GM06990 (cell line): Measurements from ENCODE around the gene IPO11.

ENCODE experiments used
- DNase-seq: peaks from one replicate; pipeline ENCODE4 v3.0.0-alpha.2; 2011; ENCODE audit not compliant: insufficient read length; ENCODE audit errors: extremely low read depth
- H3K27me3 ChIP-seq: replicated peaks from 2 replicates; pipeline ENCODE4 v1.6.0; 2011; ENCODE audit warnings: low read length; ENCODE audit not compliant: control insufficient read depth, insufficient read depth
- H3K36me3 ChIP-seq: 2 replicates; pipeline ENCODE4 v1.5.1; 2011; ENCODE audit warnings: low read length; ENCODE audit not compliant: control insufficient read depth, insufficient read depth
- H3K4me3 ChIP-seq: replicated peaks from 2 replicates; pipeline ENCODE4 v1.5.1; 2011; ENCODE audit warnings: low read depth, mild to moderate bottlenecking, control low read depth, low read length
- CTCF ChIP-seq: IDR thresholded peaks from 2 replicates; pipeline ENCODE4 v1.5.1; 2011; ENCODE audit warnings: low read length, control low read depth, mild to moderate bottlenecking, inconsistent platforms; ENCODE audit not compliant: insufficient read depth, poor library complexity, severe bottlenecking

The IPO11 gene

GRCh38 chr5:62421414-62421813 is 8.9 kb downstream of the IPO11 start:
- Histone ChIP-seq H3K27me3 (no peaks in the 10 kb centered on the region), H3K4me3 (no peak overlapping the region), H3K36me3 (no peaks in the 10 kb centered on the region)
- no peak for TF ChIP-seq CTCF
- DNase-seq, result no peak

DNA sequence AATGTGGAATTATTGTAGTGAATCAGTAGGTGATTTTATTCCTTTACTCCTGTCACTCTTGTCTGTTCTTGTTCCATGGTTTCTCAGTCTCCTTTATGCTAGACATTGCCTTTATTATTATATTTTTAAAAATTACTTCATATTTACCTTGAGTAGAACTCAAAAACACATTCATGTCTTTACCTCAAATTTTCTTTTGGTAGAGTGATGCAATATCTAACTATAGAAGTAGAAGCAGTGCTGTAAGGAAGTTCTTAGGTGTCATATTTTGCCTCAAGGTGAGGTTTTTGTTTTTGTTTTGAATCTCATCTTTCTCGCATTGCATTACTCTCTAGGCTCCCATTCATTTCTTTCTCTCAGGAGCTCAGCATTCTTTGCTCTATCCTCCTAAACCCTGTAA is 12.2 kb downstream of the IPO11 start:
- no peak for TF ChIP-seq CTCF
- Histone ChIP-seq H3K4me3 (no peak overlapping the region), H3K36me3 (no peaks in the 10 kb centered on the region), H3K27me3 (no peaks in the 10 kb centered on the region)
- no peak for DNase-seq

DNA sequence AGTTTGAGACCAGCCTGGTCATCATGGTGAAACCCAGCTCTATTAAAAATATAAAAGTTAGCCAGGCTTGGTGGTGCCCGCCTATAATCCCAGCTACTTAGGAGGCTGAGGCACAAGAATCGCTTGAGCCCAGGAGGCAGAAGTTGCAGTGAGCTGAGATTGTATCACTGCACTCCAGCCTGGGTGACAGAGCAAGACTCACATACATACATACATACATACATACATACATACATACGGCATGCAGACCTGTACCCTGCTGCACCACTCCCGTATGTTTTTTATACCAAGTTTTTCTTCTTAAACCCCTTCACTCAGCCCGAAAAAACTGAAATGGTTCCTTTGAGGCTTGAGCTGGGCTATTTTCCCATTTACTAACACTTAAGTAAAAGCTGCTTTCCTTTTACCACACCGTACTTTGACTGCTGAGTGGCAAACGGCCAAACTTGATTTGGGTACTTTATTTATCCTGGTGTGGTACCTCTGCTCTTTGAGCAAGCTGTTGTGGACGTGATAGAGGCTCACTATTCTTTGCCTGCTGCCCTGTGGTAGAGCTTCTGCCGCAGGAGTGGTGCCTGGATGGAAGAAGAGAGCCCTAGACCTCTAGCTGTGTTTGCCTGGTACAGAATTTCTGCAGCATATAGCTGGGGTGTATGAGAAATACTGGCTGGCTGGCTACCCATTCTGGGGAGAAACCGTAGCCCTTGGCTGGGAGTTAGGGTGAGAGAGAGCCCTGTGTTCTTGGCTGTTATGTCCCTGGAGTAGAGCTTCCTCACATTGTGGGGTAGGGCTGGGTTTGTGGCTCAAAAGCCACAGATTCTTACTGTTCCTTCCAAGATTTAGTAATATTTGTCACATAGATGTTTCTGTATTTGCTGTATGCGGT is 19.4 kb downstream of the IPO11 start:
- TF ChIP-seq CTCF, result no peak
- DNase-seq, result no peak
- H3K27me3 ChIP-seq, result no peaks in the 10 kb centered on the region

GRCh38 chr5:62432621-62433064 is 20.1 kb downstream of the IPO11 start:
- no peak for TF ChIP-seq CTCF
- DNase-seq, result no peak
- Histone ChIP-seq H3K36me3 (no peaks in the 10 kb centered on the region), H3K4me3 (no peak overlapping the region), H3K27me3 (no peaks in the 10 kb centered on the region)

More for the DNA sequence above, 19.4 kb downstream of the IPO11 start:
- Histone ChIP-seq H3K36me3 (no peaks in the 10 kb centered on the region), H3K4me3 (no peak overlapping the region)

DNA sequence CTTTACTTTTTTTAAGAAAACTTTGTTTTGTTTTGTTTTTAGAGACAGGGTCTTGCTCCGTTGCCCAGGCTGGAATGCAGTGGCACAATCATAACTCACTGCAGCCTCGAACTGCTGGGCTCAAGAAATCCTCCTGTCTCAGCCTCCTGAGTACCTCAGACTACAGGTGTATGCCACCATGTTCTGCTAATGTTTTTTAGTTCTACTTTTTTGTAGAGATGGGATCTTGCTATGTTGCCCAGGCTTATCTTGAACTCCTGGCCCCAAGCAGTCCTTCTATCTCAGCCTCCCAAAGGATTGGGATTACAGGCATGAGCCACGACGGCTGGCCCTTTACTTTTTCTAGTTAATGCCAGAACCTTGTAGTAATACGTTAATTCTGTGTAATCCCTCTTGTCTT is 36.0 kb downstream of the IPO11 start:
- no peak for DNase-seq
- no peak for TF ChIP-seq CTCF
- Histone ChIP-seq H3K27me3 (no peaks in the 10 kb centered on the region), H3K36me3 (no peaks in the 10 kb centered on the region; the same call in 1 of the 2 replicates), H3K4me3 (no peak overlapping the region)
